Measurements from ENCODE around the gene MAPK9. TPM values are rescaled to one million over a fixed set of nuclear protein-coding genes. Genes with fewer than 3 reads are reported as not detected.
"Not testable (repeated sequence)": the region's sequence is repeated elsewhere in the genome, so short reads cannot be mapped to it uniquely, and the experiment has no call there.

MAPK9 gene
- total RNA-seq, 1 donor from 2014 or later, result 23.2 TPM

DNA sequence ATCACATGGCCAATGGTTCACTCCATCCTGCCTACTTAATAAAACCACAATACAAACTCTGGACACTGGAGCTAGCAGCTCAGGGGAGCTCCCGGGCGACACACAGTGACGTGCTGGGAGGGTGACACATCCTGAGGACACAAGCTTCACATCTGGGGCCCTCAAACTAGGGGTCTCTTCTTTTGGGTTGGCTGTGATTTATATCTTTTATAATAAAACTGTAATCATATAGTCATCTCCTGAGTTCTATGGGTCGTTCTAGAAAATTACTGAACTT lies 12.1 kb upstream of the MAPK9 start:
- no peaks in the 10 kb centered on the region for H3K27me3 ChIP-seq (ENCODE audit: control insufficient read depth, insufficient read depth, low read length)
- no peak overlapping the region for H3K4me3 ChIP-seq (ENCODE audit: low read depth, low read length)
- no peak for FAIRE-seq
- no peaks in the 10 kb centered on the region for H3K36me3 ChIP-seq (ENCODE audit: control insufficient read depth, insufficient read depth, low read length)
- TF ChIP-seq CTCF (IDR thresholded peaks at IDR 0.05; ENCODE audit: insufficient read depth, low read length, severe bottlenecking), result no peak
- DNase-seq (ENCODE audit: low read depth), result no peak

DNA sequence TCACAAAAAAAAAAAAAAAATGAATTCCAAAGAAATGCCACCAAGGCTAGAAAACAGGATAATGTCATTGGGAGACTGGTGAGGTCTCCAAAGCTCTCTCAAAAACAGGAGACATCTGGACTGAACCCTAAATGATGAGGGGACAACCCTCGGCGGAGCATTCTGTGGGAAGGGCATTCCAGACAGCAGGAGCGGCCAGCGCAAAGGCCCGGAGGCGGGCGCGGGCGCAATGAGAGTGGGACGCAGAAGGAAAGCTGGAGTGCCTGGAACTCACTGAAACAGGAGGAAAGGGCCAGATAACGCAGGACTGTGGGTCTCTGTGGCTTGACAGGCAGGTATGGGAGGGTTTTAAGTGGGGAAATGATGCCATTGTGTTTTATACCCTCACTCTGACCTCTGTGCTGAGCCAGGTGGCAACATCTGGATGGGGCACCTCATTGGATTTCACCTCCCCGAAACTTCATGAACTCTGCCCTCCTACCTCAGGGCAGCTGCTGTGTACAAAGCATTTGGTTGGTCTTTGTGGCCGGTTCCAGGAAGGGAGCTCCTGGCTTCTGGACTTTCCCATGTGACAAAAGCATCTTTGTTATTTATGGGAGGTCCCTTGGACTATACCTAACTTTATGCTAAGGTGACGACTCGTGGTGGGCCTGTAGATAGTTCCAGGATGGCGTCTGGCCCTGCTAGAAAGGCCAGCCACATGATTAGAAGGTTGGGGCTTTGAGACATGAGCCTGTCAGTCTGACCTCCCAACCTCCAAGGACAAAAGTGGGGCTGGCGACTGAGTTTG lies 11.5 kb upstream of the MAPK9 start:
- no peak for TF ChIP-seq CTCF (IDR thresholded peaks at IDR 0.05; ENCODE audit: insufficient read depth, low read length, severe bottlenecking)

GRCh38 chr5:180302256-180302655 lies 10.4 kb upstream of the MAPK9 start:
- Histone ChIP-seq H3K4me3 (ENCODE audit: low read depth, low read length) (no peak overlapping the region), H3K27me3 (ENCODE audit: control insufficient read depth, insufficient read depth, low read length) (no peaks in the 10 kb centered on the region), H3K36me3 (ENCODE audit: control insufficient read depth, insufficient read depth, low read length) (no peaks in the 10 kb centered on the region)
- no peak for TF ChIP-seq CTCF (IDR thresholded peaks at IDR 0.05; ENCODE audit: insufficient read depth, low read length, severe bottlenecking)
- FAIRE-seq, result no peak
- DNase-seq (ENCODE audit: low read depth), result no peak

More for the DNA sequence above, 11.5 kb upstream of the MAPK9 start:
- no peaks in the 10 kb centered on the region for H3K36me3 ChIP-seq (ENCODE audit: control insufficient read depth, insufficient read depth, low read length)
- FAIRE-seq (no peak), DNase-seq (ENCODE audit: low read depth) (no peak)
- no peaks in the 10 kb centered on the region for H3K27me3 ChIP-seq (ENCODE audit: control insufficient read depth, insufficient read depth, low read length)
- no peak overlapping the region for H3K4me3 ChIP-seq (ENCODE audit: low read depth, low read length)

- DNase-seq (ENCODE audit: low read depth) (no peak), FAIRE-seq (no peak)
- Histone ChIP-seq H3K36me3 (ENCODE audit: control insufficient read depth, insufficient read depth, low read length) (no peaks in the 10 kb centered on the region), H3K4me3 (ENCODE audit: low read depth, low read length) (no peak overlapping the region), H3K27me3 (ENCODE audit: control insufficient read depth, insufficient read depth, low read length) (no peaks in the 10 kb centered on the region)
- no peak for TF ChIP-seq CTCF (IDR thresholded peaks at IDR 0.05; ENCODE audit: insufficient read depth, low read length, severe bottlenecking)
Observed at GRCh38 chr5:180301253-180301652, 9.4 kb upstream of the MAPK9 start.

- no peak overlapping the region for H3K4me3 ChIP-seq (ENCODE audit: low read depth, low read length)
- no peak for TF ChIP-seq CTCF (IDR thresholded peaks at IDR 0.05; ENCODE audit: insufficient read depth, low read length, severe bottlenecking)
- no peaks in the 10 kb centered on the region for H3K36me3 ChIP-seq (ENCODE audit: control insufficient read depth, insufficient read depth, low read length)
- DNase-seq (ENCODE audit: low read depth) (no peak), FAIRE-seq (no peak)
- H3K27me3 ChIP-seq (ENCODE audit: control insufficient read depth, insufficient read depth, low read length), result no peaks in the 10 kb centered on the region
Observed at GRCh38 chr5:180299526-180299925, 7.6 kb upstream of the MAPK9 start.

DNA sequence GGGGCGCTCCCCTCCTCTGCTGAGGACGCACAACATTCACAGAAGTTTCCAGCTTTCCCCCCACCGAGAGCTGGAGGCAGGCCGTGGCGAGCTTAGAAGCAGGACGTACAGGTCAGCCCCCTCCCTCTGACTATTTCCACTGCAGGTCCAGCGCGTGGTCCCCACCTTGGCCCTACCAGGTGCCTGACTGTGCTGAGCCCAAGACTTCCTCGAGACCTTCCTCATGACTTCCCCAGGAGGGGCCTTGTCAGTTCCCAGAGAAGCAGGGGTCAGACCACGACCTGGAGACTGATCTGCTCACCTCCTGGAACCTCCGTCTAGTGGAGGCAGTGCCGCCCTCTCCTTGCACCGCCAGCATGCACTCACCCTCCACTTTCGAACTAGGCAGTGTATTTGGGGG lies 7.1 kb upstream of the MAPK9 start:
- H3K4me3 ChIP-seq (ENCODE audit: low read depth, low read length); H3K27me3 ChIP-seq (ENCODE audit: control insufficient read depth, insufficient read depth, low read length); FAIRE-seq; H3K36me3 ChIP-seq (ENCODE audit: control insufficient read depth, insufficient read depth, low read length); DNase-seq (ENCODE audit: low read depth): not testable (repeated sequence)
